HEK293T (cell line): ENCODE measurements around the gene TMEM161A.

Experiments
- CTCF ChIA-PET: fragments of 350-600 bp; formaldehyde crosslinking; extraction: SDS; loops from one replicate; lab custom pipeline; 2021; ENCODE audit warnings: antibody characterized with exemption, inconsistent platforms; lab: Yijun Ruan, JAX
- POLR2A ChIA-PET: fragments of 350-600 bp; formaldehyde crosslinking; extraction: SDS; loops from one replicate; lab custom pipeline; 2020; ENCODE audit warnings: antibody characterized with exemption, inconsistent platforms; lab: Yijun Ruan, JAX
- DNase-seq: peaks from one replicate; pipeline ENCODE4 v3.0.0; 2012; ENCODE audit warnings: mixed read lengths; ENCODE audit errors: extremely low spot score
- ARNT ChIP-seq: fragments of 450-650 bp; IDR thresholded peaks from 2 replicates; pipeline ENCODE4 v1.6.1; 2017; ENCODE audit warnings: mild to moderate bottlenecking
- BHLHE40 ChIP-seq: fragments of 450-650 bp; IDR thresholded peaks from 2 replicates; pipeline ENCODE4 v1.6.1; 2016; ENCODE audit warnings: mild to moderate bottlenecking, moderate library complexity, borderline replicate concordance
- CTBP1 ChIP-seq: fragments of 450-650 bp; IDR thresholded peaks from 2 replicates; pipeline ENCODE4 v1.6.1; 2016; ENCODE audit warnings: borderline replicate concordance
- ELF4 ChIP-seq: fragments of 450-650 bp; IDR thresholded peaks from 2 replicates; pipeline ENCODE4 v1.6.1; 2017; ENCODE audit warnings: antibody characterized with exemption
- FOXA1 ChIP-seq: fragments of 450-650 bp; IDR thresholded peaks from 2 replicates; pipeline ENCODE4 v1.6.1; 2016; ENCODE audit warnings: mild to moderate bottlenecking
- FOXK2 ChIP-seq: fragments of 450-650 bp; IDR thresholded peaks from 2 replicates; pipeline ENCODE4 v1.6.1; 2016; ENCODE audit warnings: mild to moderate bottlenecking
- FOXM1 ChIP-seq: fragments of 450-650 bp; IDR thresholded peaks from 2 replicates; pipeline ENCODE4 v1.6.1; 2017; ENCODE audit warnings: mild to moderate bottlenecking, borderline replicate concordance
- HDGF ChIP-seq: fragments of 450-650 bp; IDR thresholded peaks from 2 replicates; pipeline ENCODE4 v1.6.1; 2017; ENCODE audit warnings: antibody characterized with exemption, borderline replicate concordance
- L3MBTL2 ChIP-seq: fragments of 450-650 bp; conservative IDR thresholded peaks from 2 replicates; pipeline ENCODE4 v1.6.1; 2016; ENCODE audit warnings: mild to moderate bottlenecking
- LEF1 ChIP-seq: fragments of 450-650 bp; IDR thresholded peaks from 2 replicates; pipeline ENCODE4 v1.6.1; 2017; ENCODE audit warnings: mild to moderate bottlenecking, borderline replicate concordance
- NFRKB ChIP-seq: fragments of 450-650 bp; IDR thresholded peaks from 2 replicates; pipeline ENCODE4 v1.6.1; 2016; ENCODE audit warnings: mild to moderate bottlenecking, moderate library complexity
- PKNOX1 ChIP-seq: fragments of 450-650 bp; IDR thresholded peaks from 2 replicates; pipeline ENCODE4 v1.6.1; 2016
- SP1 ChIP-seq: fragments of 450-650 bp; IDR thresholded peaks from 2 replicates; pipeline ENCODE4 v1.6.1; 2017
- SUZ12 ChIP-seq: fragments of 450-650 bp; IDR thresholded peaks from 2 replicates; pipeline ENCODE4 v1.6.1; 2016; ENCODE audit warnings: mild to moderate bottlenecking
- TARDBP ChIP-seq: fragments of 450-650 bp; IDR thresholded peaks from 2 replicates; pipeline ENCODE4 v1.6.1; 2016
- ZNF384 ChIP-seq: fragments of 450-650 bp; IDR thresholded peaks from 2 replicates; pipeline ENCODE4 v1.6.1; 2016

The TMEM161A gene

GRCh38 chr19:19138109-19138981, at the start of gene TMEM161A:
Gene TMEM161A (minus strand): TSS chr19:19138478. CDS start chr19:19138428, 50 bp downstream.
- ChIA-PET CTCF (interaction anchor here (0.7 kb wide), 2 partner anchors 11 to 72 kb away, joined by 3 to 6 read pairs; no protein-coding TSS in a partner anchor), POLR2A (no interaction called here)
- TF ChIP-seq L3MBTL2, result peak; percentile 98
- TF ChIP-seq PKNOX1, result peak; percentile 99
- TF ChIP-seq FOXA1, result no peak
- peak; percentile 36; the same call in 1 of the 2 replicates for TF ChIP-seq ELF4
- DNase-seq, result peak; percentile 99

GRCh38 chr19:19186742-19187141, 48.5 kb upstream of the TMEM161A start:
- no peak for DNase-seq
- no peak for TF ChIP-seq NFRKB
- no peak for TF ChIP-seq SUZ12
- no peak for TF ChIP-seq BHLHE40
- TF ChIP-seq TARDBP, result no peak
- TF ChIP-seq PKNOX1, result no peak
- TF ChIP-seq L3MBTL2, result no peak
- no peak for TF ChIP-seq FOXA1
- TF ChIP-seq ELF4, result no peak
- TF ChIP-seq ZNF384, result no peak
- TF ChIP-seq HDGF, result no peak
- TF ChIP-seq FOXK2, result no peak
- TF ChIP-seq ARNT, result no peak
- no peak for TF ChIP-seq SP1
- TF ChIP-seq LEF1, result no peak
- no peak for TF ChIP-seq FOXM1
- no peak for TF ChIP-seq CTBP1
- ChIA-PET POLR2A (no interaction called here), CTCF (interaction anchor here (0.8 kb wide), 1 partner anchor 15 kb away, joined by 3 read pairs; no protein-coding TSS in a partner anchor)

GRCh38 chr19:19185853-19186740, 47.8 kb upstream of the TMEM161A start:
- ChIA-PET POLR2A (interaction anchor here (0.9 kb wide), 1 partner anchor 17 kb away, joined by 4 read pairs; the partner anchor contains the start of gene NR2C2AP), CTCF (interaction anchor here (0.6 to 0.8 kb wide), 2 partner anchors 16 kb away, joined by 3 read pairs; no protein-coding TSS in a partner anchor)
- TF ChIP-seq FOXM1, result no peak
- no peak for TF ChIP-seq SP1
- TF ChIP-seq HDGF, result no peak
- no peak for TF ChIP-seq ARNT
- no peak for TF ChIP-seq SUZ12
- no peak for TF ChIP-seq NFRKB
- no peak for TF ChIP-seq PKNOX1
- no peak for TF ChIP-seq LEF1
- no peak for TF ChIP-seq CTBP1
- TF ChIP-seq FOXK2, result no peak
- no peak for TF ChIP-seq ELF4
- TF ChIP-seq TARDBP, result no peak
- TF ChIP-seq BHLHE40, result no peak
- TF ChIP-seq FOXA1, result no peak
- no peak for TF ChIP-seq ZNF384
- peak; percentile 77 for DNase-seq

GRCh38 chr19:19181488-19181998, 43.3 kb upstream of the TMEM161A start:
- POLR2A ChIA-PET, result no interaction called here
- no peak for DNase-seq
- TF ChIP-seq HDGF, result no peak
- TF ChIP-seq FOXM1, result no peak
- no peak for TF ChIP-seq LEF1
- no peak for TF ChIP-seq SUZ12
- CTCF ChIA-PET, result no interaction called here

- POLR2A ChIA-PET, result interaction anchor here (1.0 kb wide), 1 partner anchor 13 kb away, joined by 3 read pairs; no protein-coding TSS in a partner anchor
- CTCF ChIA-PET, result interaction anchor here (0.6 kb wide), 1 partner anchor 23 kb away, joined by 3 read pairs; the partner anchor contains the start of gene NR2C2AP
- DNase-seq, result no peak
- no peak for TF ChIP-seq SP1
- no peak for TF ChIP-seq ZNF384
- TF ChIP-seq FOXK2, result no peak
- TF ChIP-seq LEF1, result no peak
Observed at GRCh38 chr19:19179548-19180441, 41.5 kb upstream of the TMEM161A start.
